Suppressor macrophage (primary cell): Measurements from ENCODE around the gene CCBE1.
A peak's percentile ranks its signal among the peaks of the same experiment; 100 is the strongest.

ENCODE experiments used
- DNase-seq, 4 experiments: peaks; one replicate each; pipeline ENCODE4 v3.0.0-alpha.2; 2020 to 2022

CCBE1 gene

DNA sequence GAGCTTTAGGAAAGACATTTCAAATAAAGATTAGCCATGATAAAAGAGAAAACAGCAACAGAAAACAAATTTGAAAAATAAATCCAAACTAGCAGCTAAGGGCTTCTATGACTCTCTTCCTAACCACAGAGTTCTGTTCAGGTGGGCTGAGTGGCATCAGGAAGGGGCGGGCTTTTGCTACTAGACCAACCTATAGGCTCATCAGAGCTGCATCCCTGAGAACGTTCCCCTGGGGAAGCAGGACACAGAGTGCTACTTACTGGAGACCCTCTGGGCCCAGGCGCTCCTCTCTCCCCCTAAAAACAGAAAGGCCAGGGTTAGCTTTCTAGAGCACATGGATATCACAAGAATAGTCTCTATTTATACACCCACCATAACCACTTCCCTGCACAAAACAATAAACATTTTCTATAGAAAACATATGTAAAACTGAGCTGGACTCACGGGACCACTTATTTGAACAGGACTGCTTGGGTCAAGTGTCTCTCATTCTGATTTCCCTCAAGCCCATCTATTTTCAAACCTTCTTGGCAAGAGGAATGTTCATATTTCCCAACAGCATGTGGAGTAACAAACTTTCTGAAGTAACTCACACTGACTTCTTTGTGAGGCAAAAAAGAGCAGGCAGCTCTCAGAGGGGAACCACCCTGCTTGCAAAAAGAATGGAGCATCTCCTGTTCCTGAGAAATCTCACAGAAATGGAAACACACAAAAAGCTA is 259.2 kb downstream of the CCBE1 start:
- DNase-seq = no peak

DNA sequence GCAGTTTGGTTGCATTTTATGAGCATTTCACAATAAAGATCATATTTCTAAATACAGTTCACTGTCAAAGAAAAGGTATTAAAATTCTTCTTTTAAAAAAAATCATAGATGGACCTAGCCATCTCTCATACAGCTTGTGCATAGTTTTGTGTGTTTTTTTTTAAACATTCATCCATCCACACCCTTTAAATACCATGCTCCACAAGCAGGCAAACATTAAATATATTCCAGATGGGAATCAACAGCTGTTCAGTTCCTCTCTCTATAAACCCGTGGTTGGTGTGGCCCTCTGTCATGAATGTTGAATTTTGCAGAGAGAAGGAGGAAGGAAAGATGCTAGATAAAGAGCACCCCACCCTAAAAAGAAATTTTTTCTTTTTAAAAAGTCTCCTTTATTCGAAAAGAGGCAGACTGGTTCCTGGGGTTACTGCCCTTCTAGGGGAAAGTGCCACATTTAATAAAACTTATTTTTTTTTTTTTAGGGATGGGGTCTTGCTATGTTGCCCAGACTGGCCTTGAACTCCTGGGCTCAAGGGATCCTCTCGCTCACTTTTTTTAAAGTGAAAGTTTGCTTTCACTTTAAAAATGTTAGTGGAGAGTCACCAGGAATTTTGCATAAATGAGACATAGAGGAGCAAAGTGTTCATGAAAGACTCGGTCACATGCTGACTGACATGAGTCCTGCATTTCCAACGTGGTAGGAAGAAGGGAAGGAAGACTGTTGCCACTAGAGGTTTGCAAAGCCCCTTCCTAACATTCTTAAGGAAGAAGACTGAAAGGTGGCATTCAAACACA is 264.2 kb downstream of the CCBE1 start:
- DNase-seq = no peak

DNA sequence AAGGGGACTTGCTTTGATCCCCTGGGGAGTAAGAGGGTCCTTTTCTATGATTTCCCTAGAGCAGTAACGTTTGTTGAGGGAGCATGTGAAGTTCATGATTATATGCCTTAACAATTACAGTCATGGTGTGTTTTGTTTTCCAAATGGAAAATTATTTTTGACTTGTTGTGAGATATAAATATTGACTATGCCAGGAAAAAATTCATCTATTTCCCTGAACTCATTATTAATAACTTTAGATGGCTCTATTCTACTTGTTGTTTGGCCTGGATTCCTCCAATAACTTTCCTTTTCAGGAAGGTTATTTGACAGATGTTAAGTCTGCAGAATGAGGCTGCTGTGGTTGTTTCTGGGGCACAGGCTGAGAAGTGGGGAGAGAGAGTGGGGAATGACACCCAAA is 266.1 kb downstream of the CCBE1 start:
- no peak for DNase-seq

DNA sequence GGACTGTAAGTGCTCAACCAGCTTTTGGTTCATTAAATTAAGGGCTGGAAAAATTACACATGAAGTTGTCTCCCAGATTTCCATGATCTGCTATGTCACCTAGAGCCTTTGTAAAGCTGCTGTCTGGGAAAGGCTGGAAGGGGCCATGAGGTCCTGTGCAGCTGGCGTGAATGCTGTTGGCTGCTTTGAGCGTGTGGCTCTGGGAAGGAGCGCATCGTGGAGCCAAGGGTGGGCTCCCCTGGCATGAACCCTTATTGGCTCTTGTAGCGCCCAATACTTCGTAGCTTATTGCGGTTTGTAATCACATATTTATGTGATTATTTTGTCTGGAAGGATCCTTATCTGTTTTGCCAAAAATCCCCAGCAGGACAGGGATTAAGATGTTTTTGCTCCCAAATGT is 267.6 kb downstream of the CCBE1 start:
- no peak for DNase-seq

DNA sequence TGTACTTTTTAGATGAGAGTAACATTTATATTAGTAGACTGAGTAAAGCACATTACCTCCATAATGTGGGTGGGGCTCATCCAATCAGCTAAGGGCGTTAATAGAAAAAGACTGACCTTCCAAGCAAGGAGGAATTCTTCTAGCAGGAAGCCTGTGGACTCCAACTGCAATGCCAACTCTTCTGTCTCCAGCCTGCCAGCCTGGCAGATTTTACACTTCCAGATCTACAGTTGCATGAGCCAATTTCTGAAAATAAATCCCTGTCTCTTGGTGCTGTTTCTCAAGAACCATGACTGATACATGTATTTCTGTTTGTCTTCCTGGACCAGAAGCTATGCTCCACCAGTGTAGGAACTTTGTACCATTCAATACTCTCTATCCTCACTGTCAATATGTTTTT is 269.2 kb downstream of the CCBE1 start:
- DNase-seq = no peak

DNA sequence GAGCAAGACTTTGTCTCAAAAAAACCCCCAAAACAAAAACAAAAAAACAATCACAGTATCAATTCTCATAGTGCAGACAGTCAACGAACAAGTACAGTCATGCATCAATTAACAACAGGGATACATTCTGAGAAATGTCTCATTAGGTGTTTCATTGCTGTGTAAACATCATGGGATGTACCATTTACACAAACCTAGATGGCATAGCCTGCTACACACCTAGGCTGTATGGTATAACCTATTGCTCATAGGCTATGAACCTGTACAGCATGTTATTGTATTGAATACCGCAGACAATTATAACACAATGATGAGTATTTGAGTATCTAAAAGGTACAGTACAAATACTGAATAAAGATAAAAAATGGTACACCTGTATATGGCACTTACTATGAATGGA is 270.4 kb downstream of the CCBE1 start:
- DNase-seq = no peak

DNA sequence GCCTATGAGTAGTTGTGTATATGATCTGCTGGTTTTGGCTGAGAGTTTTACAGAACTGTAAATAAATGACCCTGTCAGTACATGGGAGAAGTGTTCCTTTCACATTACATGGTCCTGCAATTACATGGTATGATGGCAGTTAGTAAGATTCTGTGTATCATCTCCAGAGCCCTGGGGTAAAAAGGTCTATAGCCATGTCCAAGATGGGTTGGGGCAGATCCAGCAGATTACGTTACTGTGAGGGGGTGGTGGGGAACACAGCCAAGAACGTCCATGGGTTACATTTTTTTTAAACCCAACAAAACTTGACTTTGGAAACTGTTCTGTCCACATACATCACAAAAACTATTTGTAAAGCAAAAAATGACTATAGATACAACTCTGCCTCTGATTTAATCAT is 274.0 kb downstream of the CCBE1 start:
- DNase-seq = no peak

DNA sequence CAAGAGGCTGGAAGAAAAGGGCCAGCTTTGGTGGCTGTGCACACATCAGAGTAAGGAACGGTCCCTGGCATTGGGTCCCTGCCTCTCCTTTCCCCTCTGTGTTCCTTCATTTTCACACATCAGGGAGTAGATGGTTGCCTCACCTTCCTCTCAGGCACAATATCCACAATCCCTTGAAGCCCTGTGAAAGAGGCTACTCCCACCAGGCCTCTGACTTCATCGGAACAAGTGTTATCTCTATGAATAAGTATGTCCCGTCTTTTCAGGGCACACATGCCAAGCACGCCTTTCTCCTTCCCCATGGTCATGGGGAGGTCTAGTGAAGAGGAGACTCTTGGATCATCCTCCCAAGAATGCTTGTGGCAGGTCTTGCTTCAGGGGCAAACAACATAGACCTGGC is 277.0 kb downstream of the CCBE1 start:
- no peak for DNase-seq

DNA sequence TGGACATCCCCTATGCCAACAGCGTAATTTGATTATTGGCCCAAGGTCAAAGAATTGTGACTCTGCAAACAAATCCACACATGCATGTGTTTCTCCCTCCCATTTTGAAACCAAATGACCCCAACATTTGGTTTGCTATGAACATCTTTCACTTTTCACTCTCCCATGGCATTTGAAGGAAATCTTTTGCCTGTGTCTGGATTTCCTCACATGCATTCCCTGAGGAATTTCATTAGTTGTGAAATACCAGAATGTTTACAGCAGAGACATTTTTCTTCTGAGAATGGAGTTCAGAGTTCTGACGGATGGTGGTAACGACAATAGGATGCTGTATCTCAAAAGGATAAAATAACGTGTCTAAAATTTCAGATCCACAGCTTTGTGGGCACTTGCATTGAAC is 277.8 kb downstream of the CCBE1 start:
- DNase-seq = no peak

DNA sequence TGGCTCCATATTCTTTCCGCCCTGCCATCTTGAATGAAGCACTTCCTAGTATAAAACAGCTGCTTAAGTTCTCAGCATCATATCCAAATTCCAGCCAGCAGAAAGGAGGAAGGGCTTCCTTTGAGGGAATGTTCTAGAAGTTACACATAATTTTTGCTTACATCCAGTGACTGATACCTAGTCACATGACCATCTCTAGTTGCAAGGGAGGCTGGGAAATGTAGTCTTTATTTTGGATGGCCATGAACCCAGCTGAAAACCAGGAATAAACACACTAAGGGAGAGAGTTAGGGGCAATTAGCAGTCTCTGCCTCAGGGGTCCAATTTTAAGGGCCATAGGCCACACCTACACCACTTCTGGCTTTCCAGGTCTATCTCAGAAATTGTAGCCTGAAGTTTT is 280.4 kb downstream of the CCBE1 start:
- peak in 1 of 4 experiments; percentile 3 for DNase-seq

DNA sequence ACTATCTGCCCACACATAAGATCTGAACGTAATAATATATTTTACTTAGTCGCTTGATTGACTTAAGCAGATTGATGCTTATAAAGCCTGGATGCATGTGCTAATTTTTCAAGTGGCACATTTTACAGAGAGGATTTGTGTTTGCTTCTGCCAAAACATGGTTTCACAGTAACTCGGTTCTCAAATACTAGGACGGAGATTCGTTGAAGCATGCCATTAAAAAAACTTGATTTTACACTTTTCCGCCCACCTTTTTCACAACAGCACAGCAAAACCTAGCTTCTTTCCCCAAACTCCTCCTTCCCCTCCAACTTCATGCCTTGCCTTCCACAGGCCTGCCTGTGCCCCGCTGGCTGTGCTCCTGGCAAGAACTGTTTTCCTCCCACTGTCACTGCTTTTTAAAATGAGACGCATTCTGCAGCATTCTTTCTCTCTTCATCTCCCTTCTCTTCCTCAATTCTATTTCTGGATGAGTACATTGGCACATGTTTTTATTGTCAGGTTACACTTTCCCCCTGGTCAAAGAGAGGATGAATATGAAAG is 283.0 kb downstream of the CCBE1 start:
- DNase-seq = no peak

DNA sequence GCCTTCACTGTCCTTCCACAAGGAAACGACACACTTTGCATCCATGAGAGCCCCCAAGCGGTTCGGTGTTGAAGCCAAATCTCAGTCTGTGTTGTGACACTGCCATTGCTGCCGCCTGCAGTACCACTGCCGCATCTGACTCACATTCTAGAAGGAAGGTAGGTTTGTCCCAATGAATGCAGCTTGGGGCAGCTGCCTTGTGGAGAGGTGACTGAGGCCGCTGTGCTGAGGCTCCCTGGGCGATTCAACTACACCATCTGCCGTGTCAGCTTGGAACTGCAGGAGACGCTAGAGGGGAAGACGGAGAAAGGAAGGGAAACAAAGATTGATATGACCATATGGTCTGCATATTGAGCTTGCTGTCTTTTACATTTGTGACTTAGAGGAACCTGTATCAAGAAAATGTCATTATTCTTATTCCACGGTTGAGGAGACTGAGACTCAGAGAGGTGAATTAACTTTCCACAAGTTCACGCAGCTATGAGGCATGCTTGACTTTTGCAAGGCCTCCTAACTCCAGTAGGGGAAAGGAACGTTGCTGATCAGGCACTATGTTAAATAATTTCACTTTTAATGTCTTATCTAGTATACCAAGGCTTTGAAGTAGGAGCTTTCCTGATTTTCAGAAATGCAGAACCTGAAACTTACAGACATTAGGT is 294.7 kb downstream of the CCBE1 start:
- DNase-seq = peak; percentile 77 to 84 (median 80)

DNA sequence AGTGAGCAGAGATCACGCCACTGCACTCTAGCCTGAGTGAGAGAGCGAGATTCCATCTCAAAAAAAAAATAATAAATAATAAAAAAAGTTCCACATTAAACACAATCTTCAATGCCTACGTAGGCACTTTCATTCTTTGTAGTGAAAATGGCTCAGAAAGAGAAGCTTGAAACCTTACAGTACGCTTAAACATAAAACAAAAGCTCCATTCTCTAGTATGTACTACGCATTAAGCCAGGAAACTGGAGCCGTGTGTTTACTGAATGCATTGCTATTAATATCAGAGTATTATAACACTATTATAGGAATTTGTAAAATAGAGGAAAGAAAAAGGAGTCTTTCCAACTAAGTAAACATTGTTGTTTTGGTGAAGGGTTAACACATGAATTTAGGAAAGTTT is 296.8 kb downstream of the CCBE1 start:
- no peak for DNase-seq

DNA sequence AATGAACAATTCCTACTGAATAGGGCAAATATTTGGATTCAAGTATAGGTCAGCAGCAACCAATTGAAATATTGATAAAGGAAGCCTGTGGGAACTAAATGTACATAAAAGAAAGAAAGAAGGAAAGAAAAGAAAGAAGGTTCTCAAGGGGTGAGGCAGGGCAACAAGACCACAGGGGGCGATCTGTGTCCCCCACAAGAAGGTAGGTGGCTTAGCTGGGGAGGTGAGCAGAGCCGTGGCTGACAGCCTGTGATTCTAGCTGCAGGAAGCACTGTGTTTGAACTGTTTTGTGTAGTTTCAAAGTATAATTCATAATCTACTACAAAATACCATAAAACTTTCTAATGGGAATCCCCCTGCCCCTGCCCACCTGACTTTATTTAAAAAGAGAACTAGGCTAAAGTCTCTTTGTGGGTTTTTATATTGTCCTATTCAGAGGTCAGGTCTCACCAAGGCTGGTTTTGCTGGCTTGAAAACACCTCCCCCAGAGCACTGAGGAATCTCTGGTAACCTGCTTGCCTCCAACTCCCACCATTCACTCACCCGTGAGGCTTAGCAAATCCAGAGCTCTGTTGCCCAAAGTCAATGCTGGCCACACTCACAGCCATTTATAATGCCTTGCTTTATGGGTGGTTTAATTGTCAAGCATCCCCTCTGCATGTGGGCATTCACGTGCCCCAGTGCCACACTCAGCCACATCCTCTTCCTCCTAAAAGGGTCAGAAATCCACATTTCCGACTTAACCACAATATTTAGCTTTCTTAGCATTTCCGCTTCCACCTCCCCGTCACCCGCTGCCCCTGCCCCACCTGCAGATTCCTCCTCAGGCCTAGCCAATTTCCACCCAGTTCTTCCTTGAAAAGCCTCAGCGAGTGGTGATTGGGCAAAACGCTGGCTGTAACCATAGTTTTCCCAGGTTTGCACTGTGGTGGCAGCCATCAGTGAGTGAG is 301.7 kb downstream of the CCBE1 start:
- DNase-seq = no peak

DNA sequence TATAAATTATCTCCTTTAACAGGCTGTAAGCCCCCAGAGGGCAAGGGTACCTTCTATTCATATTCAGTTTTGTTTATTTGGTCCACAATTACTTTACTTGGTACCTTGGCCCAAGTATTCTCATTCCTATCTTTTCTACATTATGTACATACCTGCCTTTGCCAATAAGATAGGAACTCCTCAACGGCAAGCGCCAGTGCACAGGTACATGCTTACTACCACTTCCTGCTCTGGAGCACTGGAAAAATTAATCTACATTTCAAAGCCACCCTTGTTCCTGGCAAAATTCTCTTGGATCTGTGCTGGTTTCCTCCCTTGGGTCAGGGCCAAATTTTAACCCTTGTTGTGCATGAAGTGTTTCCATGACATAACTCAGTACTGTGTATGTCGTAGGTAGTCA is 303.8 kb downstream of the CCBE1 start:
- no peak for DNase-seq

DNA sequence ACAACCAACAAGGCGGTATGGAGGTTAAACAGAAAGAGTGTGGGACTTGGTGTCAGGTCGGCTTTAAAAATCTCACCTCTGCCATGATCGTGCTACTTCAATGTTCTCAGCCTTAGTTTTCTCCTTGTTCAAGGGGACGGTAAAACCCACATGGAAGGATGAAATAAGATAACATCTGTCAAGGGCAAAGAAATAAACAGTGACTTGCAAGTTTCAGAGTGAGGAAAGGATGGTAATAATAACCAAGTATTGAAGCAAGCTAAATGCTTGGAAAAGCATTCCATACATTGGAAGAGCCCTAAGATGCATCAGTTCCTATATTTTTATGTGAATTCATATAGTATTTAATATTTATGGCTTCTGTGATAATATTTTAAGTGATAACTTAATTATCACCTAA is 308.4 kb downstream of the CCBE1 start:
- DNase-seq = no peak

DNA sequence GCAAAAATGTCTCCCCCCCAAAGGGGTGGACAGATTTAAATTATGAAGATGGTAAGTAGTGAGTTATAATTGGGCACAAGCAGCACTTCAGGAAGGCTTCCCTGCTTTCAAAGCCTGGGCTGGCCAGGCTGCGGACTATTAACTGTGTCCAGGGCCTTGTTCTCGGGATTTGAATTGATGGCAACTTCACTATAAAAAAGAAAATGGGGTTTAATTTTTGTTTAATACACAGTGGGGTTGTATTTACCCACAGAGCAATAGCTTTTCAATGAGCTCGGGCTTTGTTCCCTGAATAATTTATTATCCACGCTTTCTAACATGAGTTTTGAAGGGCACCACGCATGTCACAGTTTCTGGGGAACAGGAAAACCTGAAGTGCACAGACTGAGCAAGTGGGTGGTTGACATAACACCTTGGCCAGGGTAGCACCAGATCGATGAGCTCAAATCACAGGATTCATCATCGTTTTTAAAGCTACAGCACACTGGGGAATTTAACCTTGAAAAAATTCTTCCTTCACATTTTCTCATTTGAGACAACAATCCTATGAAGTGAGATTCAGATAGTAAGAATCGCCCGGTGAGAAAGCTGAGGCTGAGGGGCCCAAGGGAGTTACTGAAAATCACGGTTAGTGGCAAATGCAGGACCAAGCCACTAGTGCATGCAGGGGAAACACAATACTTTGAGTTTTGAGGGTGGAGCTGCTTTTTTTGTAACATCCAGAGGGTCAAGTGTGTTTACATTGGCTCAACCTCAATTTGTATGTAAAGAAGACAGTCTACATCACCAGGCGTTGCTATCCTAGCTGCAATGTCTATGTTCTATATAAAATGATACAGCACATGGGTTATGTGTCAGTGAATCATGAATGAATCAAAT is 309.3 kb downstream of the CCBE1 start:
- no peak for DNase-seq

DNA sequence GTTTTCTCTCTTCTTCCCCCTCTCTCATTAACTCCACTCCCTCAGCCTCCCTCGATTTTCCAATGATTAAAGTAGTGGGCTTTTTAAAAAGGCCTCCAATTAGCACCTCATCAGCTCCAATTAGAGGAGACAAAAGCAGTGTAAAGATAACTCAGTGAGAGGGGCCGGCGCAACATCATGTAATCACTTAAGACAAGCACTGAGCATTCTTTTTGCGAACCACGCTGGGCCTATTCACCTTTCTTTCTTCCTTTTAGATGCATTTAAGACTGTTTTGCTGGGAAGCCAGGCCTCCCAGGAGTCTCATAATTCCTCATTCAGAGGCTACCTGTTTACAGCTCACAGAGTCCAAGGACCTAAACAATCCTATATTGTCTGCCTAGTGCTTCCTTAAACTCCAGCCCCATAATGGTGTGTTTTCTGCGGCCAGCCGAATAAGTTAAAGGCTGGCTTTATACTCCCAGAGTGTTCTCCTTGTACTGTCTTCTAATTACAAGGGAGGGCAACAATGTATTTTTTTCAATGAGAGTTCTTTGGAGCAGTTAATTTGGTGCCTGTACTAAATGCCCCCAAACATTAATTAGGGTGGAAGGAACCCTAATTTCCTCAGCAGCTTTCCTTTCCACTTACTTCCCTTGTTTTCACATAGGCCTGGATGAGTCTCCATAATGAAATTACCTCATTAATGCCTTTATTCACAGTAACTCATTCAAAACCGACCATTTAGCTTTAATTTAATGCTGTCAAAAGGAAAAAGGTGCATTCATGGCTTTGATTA is 310.1 kb downstream of the CCBE1 start:
- DNase-seq = no peak

DNA sequence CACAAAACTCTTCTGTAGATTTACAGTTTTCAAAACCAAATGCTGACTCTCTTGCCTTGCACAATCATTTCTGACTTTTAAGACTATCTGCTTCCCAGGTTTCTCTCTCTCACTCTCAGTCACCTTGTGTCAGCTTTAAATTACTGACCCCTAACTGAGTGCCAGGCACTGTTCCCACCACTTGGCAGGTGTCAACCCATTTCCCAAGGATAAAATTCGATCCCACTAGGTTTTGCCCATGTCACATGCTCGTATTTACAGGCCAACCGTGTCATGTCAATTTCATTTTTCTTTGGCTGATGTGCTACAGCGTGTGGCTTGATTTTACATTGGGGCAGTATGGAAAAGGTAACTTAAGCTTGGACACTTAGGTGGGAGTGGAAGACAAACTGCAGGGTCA is 312.0 kb downstream of the CCBE1 start:
- no peak for DNase-seq

DNA sequence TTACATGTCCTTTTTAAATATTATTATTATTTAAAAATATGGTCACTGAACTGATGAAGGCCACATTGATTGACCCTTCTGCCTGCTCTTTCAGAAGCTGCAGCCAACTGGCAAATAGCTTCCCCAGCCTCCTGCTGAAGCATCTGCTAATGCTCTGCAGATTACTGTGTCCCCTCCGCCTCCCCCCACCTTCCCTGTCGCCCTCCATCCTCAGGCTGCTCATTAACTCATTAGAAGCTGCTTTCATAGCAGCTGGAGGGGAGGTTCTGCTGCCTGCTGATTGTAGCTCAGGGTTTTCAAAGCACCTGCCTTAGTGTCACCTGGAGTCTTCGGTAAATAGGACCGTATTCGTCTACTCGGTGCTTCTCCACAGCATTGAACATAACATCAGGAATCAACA is 313.4 kb downstream of the CCBE1 start:
- DNase-seq = no peak

DNA sequence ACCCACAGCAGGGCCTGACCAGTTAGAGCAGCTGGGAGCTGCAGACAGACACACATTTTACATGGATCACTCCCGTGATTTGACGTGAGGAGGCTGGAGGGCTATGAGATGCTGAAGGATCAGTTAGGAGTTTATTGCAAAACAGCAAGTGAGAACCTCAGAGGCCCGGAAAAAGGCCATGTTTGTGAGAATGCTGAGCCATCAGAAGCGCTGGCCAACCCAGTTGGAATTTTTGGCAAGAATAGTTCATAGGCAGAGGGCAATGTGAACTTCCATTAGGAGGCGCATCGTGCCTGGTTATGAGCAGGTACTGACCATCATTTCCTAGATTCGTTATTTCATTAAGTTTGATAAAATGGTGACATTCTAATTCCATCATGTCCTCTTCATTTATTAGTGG is 314.8 kb downstream of the CCBE1 start:
- no peak for DNase-seq
